Vagina (tissue), 2 donors: ENCODE measurements around the gene TRIM44.

ENCODE experiments used
- CTCF ChIP-seq, 3 experiments: fragments of 450-650 bp in 2 of 3; fragments of 200-600 bp in 1 of 3; sonication (generic) in 1 of 3; IDR thresholded peaks; one replicate each; pipeline ENCODE4 v1.5.1; 2017 to 2019; ENCODE audit warnings: antibody characterized with exemption in 3 of 3, mild to moderate bottlenecking in 2 of 3, moderate library complexity in 2 of 3
- POLR2A ChIP-seq, 2 donors: fragments of 450-650 bp; IDR thresholded peaks; one replicate each; pipeline ENCODE4 v1.6.1; 2017; ENCODE audit warnings: antibody characterized with exemption in 2 of 2, mild to moderate bottlenecking in 2 of 2, moderate library complexity in 2 of 2
- POLR2AphosphoS5 ChIP-seq, 2 donors: sonication (generic); formaldehyde crosslinking; IDR thresholded peaks; one replicate each; pipeline ENCODE4 v1.9.0; 2017; ENCODE audit warnings: antibody characterized with exemption in 2 of 2, mild to moderate bottlenecking in 2 of 2, low read depth in 1 of 2; ENCODE audit not compliant: insufficient read depth in 1 of 2

GRCh38 chr11:35814081-35814695 is 151.6 kb downstream of the TRIM44 start:
- TF ChIP-seq CTCF (IDR thresholded peaks at IDR 0.05) (no peak), POLR2A (IDR thresholded peaks at IDR 0.05) (no peak), POLR2AphosphoS5 (IDR thresholded peaks at IDR 0.05; ENCODE audit: insufficient read depth in 1 of 2, low read depth in 1 of 2) (peak in 1 of 2 donors; percentile 22)
